Stimulated activated CD4-positive, alpha-beta T cell treated with anti-CD3 and anti-CD28 coated beads, Interleukin-1b, Interleukin-23, amount 100 ng/mL, for 24 hours (primary cell): ENCODE results near the gene RXRA.
"Not testable (repeated sequence)": the region's sequence is repeated elsewhere in the genome, so short reads cannot be mapped to it uniquely, and the experiment has no call there.

Experiments used
- DNase-seq, 4 experiments: peaks; one replicate each; pipeline ENCODE4 v3.0.0-alpha.2; 2020; ENCODE audit warnings: low read depth in 4 of 4, low spot score in 1 of 4

RXRA gene

DNA sequence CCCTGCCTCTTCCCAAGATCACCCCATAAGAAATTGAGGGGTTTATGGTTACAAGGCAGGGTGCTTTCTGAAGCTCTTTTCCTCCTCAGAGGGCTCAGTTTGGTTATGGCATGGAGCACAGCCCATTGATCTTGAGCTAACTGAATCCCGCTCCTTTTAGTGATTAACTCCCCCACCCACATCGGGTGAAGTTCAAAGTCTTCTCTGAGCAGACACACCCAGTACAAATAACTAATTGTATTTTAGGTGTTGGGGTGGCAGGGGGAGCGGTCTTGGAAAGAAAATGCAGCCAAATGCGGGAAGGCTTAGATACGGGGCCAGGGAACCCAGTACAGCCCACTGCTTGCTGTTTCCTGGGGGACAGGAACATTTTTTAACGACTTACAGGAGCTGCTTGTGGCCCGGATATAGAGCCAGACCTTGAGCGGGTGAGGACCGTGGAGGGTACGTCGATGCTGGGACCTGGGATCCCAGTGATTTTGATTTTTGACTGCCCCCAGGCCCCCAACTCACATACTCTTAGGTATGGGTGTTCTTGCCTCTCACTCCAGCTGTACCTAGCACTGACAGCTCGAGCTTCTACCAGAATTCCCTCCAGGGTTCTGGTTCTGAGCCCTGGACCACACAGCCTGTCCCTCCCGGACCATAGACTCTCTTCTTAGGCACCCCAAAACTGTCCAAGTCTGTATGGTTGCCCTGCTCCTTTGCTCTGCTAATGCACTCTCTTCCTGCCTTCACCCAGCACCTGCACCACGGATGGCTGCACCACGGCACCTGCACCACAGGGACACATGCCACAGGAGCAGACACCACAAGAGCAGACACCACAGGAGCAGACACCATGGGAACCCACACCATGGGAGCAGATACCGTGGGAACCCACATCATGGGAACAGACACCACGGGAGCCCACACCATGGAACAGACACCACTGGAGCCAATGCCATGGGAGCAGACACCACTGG, 18.3 kb upstream of the RXRA start:
- DNase-seq: no peak

DNA sequence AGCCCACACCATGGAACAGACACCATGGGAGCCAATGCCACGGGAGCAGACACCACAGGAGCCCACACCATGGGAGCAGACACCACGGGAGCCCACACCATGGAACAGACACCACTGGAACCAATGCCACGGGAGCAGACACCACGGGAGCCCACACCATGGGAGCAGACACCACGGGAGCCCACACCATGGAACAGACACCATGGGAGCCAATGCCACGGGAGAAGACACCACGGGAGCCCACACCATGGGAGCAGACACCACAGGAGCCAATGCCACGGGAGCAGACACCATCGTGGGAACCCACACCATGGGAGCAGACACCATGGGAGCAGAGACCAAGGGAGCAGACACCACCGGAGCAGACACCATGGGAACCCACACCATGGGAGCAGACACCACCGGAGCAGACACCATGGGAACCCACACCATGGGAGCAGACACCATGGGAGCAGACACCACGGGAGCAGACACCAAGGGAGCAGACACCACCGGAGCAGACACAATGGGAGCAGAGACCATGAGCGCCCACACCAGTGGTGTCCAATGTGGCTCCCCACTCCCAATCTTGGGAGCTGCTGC, 17.5 kb upstream of the RXRA start:
- DNase-seq: not testable (repeated sequence)

DNA sequence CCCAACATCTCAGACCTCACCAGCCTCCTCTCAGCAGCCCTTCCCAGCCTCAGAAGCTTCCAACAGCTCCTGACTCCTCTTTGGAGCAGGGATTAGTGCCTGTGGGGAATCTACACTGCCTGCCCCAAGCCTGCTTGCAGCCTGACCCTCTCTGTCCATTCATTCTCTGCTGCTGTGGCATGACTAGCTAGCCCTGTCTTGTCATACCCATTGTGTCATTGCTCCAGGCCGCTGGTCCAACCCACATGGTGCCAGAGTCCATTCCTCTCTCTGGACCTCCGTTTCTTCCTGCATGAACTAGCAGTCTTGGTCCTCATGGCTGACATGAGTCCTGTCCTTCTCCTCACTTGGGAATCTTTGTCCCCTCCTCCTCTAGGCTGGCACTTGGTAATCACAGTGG, 12.8 kb upstream of the RXRA start:
- DNase-seq: no peak

DNA sequence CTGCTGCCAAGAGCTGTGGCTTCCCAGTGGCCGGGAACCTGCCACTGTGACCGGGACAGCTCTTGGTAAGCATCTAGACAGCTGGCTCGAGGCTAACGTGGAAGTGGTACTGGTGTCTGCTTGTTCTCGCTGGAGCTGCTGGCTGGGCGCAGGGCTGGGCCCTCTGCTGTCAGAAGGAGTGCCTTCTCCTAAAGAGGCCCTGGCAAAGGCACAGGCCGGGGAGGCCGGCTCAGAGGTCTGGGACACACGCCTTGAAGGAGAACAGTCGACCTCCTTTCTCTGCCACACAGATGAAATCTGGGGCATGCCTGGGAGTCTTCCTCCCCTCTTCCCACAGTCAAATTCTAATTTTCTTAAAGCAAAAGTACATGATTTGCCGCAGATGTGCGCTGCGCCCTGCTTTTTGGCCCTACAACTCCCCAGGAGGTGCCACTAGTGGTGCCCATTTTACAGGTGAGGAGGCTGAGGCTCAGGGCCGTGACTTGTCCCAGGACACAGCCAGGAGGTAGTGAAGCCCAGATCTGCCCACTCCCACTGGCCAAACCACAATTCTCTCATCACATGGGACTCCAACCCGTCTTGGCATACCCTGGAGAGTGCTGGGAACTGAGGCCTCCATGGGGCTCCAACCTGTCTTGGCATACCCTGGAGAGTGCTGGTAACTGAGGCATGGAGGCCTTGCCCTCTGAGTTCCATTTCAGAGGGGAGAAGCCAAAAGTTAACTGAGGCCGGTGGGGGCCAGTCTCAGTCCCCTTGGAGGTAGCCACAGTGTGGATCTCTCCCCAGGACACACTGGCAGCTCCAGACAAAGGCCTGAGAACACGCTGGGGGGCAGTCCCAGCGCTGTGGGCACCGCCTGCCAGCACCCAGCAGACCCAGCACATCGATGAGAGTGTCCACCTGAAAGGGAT, 12.0 kb upstream of the RXRA start:
- DNase-seq: no peak

DNA sequence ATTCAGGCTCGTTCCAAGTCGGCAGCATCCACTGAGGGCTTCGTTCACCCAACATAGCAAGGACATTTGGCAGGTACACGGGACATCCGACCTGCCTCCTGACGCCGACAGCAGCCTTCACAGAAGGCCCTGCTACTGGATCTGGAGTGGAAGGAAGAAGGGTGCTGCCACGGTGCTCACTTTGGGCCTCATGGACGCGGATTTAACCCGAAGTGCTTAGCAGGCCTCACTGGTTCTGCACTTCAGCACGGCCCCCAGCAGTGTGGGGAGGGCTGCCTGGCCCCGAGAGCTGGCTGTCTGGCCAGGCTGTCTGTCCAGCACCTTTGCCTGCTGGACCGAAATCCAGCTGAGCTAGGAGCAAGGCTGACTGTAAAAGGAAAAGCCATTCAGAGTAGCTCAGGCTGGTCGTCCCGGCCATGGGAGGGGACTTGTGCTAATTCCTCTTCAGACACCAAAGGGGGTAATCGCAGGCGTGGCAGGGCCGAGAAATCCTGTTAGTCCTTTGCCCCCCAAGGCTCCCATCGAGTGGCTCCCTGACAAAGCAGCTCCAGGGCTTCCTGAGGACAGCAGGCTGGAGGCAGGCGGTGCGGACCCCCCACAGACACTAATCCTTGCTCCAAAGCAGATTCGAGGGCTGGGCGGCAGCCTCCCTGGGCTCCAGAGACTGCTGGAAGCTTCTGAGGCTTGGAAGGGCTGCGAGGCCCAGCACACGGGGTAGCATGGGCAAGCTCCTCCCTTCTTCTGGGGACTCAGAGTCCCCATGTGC, 11.1 kb upstream of the RXRA start:
- no peak for DNase-seq

DNA sequence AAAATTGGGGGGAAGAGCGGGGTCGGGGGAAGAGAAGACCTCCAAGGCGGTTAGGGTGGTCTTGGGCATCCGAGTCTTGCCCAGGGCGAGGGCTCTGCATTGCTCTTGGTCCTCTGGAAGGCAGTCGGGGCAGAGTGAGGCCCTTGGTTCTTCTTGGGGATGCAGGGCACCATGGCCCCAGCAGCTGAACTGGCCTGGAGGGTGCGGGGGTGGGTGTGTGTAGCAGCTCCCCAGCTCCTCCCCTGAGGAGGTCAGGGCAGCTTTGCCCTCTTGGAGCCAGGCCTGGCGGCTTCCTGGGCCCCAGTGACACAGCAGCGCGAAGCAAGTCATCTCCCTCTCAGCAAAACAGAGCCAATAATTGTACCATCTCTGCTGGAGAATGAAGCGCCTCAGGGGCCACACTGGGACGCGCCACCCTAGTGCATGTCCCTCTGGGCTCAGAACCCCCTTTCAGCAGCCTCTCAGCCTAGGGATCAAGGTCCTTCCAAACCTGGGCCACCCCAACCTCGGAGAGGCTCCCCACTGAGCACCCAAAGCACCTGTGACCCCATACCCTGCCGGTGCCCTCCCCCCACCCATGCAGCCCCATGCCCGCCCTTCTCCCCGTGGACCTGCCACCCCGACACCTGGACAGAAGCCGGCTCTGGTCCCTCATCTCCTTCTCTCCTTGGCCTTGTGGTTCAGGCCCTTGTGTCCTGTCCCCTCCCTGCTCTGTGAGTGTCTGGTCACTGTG, 10.4 kb upstream of the RXRA start:
- DNase-seq: no peak

DNA sequence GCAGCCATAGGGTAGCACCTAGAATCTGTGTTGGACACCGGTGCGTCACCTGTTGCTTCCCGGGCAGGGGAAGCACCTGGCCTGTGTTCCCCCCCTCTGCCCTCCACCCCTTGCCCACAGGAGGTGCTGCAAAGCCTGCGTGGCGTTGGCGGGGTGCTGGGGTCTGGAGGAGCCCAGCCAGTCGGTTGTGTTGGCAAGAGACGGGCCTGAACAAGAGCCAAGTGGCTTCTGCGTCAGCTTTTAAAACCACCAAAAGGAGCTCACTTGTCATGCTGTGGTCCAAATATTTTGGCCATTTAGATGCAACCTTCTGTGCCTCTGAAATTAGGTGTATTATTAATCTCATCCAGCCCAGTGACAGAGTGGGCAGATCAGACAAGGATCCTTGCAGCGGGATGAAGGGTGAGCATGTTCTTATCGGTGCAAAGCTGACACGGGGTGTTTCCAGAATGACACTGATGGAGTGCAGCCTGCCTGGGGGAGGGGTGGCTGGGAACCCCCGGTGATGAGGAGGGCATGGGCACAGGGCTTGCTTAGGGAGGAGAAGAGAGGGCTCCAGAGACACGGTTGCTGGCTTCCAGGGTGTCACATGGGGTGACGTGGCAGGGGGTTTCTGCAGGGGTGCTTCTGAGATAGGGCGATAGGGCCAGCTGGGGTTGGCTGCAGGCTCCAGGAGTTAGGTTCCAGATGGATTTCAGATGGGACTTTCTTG, 9.7 kb upstream of the RXRA start:
- no peak for DNase-seq

DNA sequence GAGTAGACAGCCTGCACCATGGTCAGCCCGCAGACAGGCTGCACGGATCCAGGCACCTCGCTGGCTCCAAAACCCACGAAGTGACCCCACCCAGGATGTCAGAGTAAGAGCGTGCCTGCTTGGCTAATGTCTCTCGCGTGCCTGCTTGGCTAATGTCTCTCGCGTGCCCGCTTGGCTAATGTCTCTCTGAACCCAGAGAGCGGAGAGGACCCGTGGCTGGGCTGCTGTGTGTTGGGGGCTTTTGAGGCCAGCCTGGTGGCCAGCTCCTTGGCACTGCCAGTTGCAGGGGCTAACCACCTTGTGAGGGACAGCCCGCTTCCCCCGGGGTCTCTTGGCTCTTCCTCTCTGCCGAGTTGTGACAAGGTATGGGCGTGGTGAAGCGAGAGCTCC, 8.9 kb upstream of the RXRA start:
- no peak for DNase-seq

DNA sequence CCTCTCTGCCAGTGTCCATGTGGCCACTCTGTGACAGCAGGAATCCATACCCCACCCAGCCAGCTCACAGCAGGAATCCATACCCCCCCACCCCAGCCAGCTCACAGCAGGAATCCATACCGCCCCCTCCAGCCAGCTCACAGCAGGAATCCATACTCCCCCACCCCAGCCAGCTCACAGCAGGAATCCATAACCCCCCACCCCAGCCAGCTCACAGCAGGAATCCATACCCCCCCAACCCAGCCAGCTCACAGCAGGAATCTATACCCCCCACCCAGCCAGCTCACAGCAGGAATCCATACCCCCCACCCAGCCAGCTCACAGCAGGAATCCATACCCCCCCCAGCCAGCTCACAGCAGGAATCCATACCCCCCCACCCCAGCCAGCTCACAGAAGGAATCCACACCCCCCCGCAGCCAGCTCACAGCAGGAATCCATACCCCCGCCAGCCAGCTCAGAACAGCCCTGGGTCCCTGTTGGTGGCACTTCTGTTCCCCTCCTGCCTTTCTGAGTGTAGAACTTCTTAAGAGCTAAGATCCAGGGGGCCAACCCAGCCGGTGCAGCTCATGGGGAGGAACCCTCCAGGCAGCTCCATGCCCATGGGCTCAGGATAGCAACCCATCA, 8.4 kb upstream of the RXRA start:
- no peak for DNase-seq

DNA sequence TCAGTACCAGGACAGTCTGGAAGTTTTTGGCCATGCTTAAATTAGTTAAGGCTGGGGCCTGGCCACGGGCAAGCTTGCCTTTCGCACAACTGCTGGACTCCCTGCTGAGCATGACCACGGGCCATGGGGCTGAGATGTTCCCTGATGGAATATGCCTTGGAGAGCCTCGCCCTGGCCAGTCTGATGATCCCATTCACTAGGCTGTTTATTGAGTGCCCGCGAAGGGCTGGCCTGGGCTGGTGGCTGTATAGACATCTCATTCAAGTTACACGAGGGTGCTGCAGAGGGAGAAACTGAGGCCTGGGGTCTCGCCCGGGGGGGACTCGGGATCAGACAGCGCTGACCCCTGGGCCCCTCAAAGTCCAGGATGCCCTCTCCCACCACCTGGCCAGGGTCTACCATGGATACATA, 7.8 kb upstream of the RXRA start:
- no peak for DNase-seq

DNA sequence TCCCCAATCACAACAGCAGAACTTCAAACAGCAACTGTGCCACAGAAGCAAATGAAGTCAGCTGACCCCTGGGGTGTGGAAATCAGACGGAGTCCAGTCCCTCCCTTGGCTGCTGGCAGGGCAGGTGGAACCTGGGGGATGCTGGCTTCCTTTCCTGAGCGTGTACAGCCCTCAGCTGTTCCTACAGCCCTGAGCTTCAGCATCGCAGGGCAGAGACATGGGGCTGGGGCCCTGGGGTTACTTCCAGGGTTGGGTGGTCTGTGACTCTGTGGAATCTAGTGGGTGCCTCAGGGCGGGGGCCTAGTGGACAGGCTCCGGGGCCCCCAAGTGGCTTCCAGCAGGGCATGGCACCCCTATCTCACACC, 7.3 kb upstream of the RXRA start:
- no peak for DNase-seq

DNA sequence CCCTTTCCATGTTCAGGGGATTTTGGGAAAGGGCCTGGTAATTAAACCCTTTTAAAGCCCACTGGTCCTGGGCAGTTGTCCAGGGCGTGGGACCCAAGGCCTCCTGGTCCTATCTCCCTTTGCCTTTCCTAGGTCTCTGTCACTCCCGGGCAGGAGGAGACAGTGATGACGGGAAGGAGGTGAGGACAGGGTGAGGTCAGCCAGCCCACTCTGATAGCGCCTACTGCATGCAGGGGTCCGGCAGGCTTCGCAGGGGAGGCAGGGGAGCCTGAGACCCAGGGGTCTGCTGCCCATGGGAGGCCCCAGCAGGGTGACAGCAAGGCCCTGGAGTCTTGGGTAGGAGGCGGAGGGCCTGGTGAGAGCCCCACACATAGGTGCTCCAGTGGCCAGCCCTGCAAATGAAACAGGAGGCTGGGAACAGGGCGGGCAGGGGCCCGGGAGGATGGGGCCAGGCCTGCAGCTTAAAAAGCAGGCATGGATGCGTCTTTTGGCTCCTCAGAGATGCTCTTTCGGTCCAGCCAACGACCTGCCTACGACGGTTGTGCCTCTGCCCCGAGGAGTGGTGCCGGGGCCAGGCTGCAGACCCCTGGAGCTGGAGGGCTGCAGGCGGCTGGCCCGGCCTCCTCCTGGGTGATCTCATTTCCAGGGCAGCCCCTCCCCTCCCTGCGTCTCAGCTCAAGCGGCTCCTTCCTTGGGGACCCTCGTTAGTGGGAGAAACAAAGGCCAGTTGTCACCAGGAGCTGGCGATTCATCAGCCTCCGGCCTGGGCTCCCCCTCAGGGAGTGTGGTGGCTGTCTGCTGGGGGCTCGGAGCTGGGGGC, 6.7 kb upstream of the RXRA start:
- DNase-seq: no peak

DNA sequence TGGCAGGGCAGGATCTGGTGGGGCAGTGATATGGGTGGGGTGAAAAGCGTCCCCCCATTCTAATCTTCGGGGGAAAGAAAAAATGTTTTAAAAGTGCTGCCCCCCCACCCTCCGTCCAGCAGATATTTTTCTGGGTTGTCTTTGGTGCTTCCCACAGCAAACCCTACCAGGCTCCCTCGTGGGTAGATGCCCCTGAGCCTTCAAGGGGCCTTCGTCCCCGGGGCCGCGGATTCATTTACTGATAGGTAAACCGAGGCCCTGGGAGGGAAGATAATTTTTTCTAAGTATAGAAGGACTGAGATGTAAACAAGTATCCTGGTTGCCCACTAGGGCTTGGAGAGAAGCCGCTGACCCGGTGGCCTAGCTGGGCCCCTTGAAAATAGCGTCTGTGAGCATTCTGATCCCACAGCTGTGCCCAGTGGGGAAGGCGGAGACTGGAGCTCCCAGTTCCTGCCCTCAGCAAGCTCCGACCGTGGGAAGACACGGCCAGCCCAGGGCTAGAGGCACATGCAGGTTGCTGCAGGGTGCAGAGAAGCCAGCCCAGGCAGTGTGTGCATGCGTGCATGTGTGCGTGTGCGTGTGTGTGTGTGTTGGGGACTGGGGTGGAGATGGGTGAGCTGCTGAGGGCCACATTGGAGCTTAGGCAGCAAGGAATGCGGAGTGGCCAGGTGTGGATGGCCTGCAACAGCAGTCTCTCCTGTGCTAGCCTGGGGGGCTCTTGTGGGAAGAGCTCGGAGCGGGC, 6.0 kb upstream of the RXRA start:
- no peak for DNase-seq

DNA sequence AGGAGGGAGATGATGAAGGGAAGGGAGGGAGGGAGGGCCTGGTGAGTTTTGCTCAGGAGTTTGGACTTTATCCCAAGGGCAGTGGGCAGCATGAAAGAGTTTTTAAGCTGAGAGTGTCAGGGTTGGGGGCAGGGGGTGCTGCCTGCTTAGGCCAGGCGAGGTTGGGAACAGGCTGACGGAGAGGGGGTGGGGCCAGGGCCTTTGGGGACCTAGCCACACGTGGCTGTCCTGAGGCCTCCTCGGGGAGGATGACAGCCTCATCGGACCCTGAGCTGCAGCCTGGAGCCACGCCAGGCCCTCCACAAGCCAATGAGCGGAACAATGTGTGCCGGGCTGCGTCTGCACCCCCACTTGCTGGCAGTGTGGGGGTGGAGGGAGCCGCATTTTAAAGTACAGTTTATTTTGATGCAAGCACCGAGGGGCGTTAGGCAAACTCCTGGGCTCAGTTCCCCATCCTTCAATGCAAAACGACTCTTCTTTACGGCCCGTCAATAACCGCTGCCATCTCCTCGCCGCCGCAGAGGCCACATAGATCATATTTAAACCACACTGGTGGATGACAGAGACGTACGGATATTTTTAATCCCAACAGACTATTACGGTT, 5.3 kb upstream of the RXRA start:
- DNase-seq: no peak

DNA sequence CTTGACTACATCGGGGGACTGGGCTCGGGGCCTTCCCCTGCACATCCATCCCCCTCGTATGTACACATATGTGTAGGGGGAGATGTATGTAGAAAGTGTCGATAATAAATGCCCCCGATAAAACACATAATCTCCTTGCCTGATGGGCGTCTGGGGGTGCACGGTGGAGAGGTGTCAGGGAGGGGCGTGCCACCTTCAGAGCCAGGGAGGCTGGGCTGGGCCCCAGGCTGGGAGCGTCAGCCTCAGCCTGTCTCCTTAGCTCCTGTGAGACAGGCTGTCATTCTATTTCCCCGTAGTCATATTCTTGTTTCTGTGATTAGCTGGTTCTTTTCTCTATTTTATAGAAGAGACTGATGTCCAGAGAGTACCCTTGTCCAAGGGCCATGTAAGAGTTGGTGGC, 4.7 kb upstream of the RXRA start:
- DNase-seq: no peak

DNA sequence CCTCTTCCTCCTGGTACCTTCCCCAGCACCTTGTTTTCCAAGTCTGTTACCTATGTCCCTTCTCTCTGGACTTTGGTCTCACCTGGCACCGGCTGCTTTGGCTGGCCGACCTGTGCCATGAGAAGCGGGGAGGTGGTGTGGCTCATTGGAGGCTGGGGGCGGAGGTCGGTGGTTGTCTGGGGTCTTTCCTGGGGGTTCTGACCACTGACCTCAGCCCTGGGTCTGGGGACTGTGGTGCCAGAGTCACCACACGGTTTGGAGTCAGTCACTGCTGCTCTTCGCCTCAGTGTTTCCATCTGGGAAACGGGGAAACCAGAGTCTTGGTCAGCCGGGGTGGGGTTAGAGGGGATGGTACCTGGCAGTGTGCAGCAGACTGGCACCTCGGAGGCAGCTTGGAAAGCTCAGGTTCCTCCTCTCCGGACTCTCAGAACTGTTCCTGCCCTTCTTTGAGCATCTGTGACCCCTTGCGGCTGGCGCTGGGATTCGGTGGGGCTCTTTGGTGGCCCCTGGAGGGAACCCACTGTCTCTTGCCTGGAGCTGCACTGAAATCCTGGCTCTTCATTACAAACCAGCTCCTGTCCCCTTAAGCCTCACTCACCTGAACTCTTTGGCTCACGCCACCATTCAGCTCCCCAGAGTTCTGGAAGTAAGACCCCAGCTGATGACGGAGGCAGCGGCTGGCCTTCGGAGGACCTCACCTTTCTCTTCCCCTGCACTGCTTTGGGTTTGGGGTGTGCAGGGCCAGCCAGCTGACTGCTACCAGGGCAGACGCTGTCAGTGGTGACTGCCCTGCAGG, 4.1 kb upstream of the RXRA start:
- no peak for DNase-seq
